Spleen (tissue), 7 donors: Measurements from ENCODE around the gene NTRK1.

ENCODE experiments used
- CTCF ChIP-seq, 11 experiments: fragments of 200-600 bp in 7 of 11; fragments of 450-650 bp in 4 of 11; sonication (generic) in 4 of 11; IDR thresholded peaks in 8 of 11; conservative IDR thresholded peaks in 3 of 11; 1 replicate in 7 of 11; 2 replicates in 4 of 11; pipeline versions ENCODE4 v1.4.0 to v1.8.0; 2016 to 2021; ENCODE audit warnings: antibody characterized with exemption in 11 of 11, inconsistent platforms in 4 of 11, mild to moderate bottlenecking in 1 of 11
- POLR2A ChIP-seq, 3 donors: fragments of 450-650 bp; IDR thresholded peaks; one replicate each; pipeline ENCODE4 v1.5.1; 2017; ENCODE audit warnings: antibody characterized with exemption in 3 of 3, mild to moderate bottlenecking in 1 of 3
- POLR2AphosphoS5 ChIP-seq, 3 donors: sonication (generic); formaldehyde crosslinking; IDR thresholded peaks; one replicate each; pipeline ENCODE4 v1.5.1; 2017; ENCODE audit warnings: antibody characterized with exemption in 3 of 3
- donor health status: DM: no; HTN: no; CAD: no; lungs with moderate emphysema.
- donor health status: DM: no; HTN: no; CAD: no.
- donor health status: DM: no; HTN: no; CAD: no.

- TF ChIP-seq POLR2AphosphoS5 (IDR thresholded peaks at IDR 0.05), result no peak
- no peak for TF ChIP-seq POLR2A (IDR thresholded peaks at IDR 0.05)
- no peak for TF ChIP-seq CTCF (IDR thresholded peaks at IDR 0.05 in 8 of 11, conservative IDR thresholded peaks at IDR 0.05 in 3 of 11)
These were observed 40.9 kb downstream of the NTRK1 start for GRCh38 chr1:156901590-156901900.
